Activated T-helper 1 cell treated with Interleukin-2 at 50 U/mL for 16 hours (primary cell): ENCODE results near the gene HPCAL4.

ENCODE experiments used
- DNase-seq: peaks from one replicate; pipeline ENCODE4 v3.0.0-alpha.2; 2020; ENCODE audit warnings: low read depth

HPCAL4 gene

GRCh38 chr1:39700348-39700747 lies 9.1 kb upstream of the HPCAL4 start:
- no peak for DNase-seq

- no peak for DNase-seq
Measured at GRCh38 chr1:39699419-39699818, 8.2 kb upstream of the HPCAL4 start.

GRCh38 chr1:39698568-39698967 lies 7.3 kb upstream of the HPCAL4 start:
- DNase-seq, result no peak

DNA sequence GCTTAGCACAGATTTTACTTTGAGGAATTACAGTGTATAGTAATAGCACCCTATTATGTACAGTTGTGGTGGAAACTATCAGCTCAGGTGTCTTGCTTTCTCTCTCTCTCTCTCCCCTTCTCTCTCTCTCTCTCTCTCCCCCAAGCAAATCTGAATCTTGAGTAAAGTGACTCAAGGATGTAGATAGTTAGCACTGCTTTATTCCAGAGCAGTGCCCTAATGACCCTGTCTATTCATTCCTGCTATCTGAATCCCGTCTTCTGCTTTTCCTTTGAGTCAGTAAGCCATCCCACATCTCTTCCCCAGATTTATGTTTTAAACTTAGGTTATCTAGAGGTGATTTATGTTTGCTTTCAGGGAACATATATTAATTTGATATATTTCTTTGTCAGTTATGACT lies 5.2 kb upstream of the HPCAL4 start:
- DNase-seq, result no peak

DNA sequence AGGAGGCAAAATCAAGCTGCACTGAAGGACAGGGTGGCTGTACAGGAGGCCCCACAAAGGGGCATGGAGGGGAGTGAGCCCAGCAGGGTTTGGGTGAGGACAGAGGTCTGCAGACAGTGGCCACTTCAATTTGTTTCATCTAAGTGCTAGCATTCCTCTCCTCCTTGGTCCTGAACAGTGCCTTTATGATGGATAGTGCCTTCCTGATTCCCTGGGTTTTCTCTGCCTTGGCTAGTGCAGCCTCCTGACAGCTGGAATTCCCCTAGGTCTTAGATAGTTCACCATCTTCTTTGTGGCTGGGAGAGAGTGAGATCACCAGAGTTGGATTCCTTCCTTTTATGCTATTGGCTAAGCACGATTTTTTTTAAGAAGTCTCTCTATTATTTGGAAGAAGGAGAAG lies 3.8 kb upstream of the HPCAL4 start:
- no peak for DNase-seq

DNA sequence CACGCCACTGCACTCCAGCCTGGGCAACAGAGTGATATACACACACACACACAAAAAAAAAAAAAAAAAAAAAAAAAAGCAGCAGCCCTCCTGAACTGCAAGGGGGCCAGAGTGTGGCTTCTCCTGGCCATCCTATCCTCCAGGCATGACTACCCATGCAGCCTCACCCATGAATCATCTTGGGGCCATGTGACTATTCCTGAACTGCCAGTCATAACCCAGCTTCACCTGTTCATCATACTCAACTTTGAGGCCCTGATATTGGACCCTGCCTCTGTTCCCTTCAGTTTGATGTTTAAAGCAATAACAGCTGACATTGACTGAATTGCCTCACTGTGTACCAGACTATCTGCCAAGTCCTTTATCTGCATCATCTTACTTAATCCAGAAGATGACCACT lies 2.8 kb upstream of the HPCAL4 start:
- DNase-seq, result no peak

GRCh38 chr1:39692152-39693074 lies 1.2 kb upstream of the HPCAL4 start:
- no peak for DNase-seq

DNA sequence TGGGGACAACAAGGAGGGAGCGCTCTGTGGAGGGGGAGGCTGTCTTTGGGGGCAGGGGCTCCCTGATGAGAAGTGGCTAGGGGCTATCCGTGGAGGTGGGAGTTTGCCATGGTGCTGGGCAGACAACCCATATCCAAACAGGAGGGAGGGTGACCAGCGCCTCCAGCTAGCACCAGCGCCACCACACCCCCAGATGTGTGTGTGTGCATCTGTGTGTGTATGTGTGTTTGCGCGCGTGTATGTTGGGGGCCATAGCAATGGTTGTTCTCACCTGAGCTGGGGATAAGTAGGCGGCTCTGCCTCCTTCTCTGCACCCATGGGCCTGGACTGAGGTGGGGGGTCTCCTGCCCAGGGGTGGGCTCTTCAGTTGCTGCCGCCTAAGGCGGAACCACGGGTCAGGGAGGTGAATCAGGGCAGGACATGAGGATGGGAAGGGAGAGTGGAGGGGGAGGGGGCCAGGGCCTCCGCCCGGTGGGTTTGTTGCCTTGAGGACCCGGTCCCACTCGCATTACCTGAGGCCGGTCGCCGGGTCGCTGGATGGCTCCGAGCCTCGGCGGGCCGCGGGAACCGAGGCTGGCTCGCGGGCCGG lies 345 bp downstream of the HPCAL4 start:
- DNase-seq, result no peak

GRCh38 chr1:39690225-39690624 lies 1.0 kb downstream of the HPCAL4 start:
- no peak for DNase-seq

DNA sequence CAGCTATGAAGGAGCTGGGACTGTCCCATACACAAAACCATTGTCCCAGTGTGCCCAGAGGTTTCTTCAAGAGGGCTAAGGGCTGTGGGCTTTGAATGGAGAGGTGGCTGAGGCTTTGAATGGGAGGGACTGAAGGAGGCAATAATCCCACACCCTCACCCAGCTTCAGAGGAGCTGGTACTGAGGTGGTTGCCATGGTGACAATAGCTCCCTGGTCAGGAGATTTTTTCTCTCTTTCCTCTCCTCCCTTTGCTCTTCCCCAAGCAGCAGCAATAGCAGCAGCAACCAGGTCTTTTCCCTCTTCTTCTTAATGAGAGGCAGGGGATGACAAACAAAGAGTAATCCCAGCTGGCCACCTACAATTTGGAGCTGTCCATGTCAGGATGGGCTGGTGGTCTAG lies 1.6 kb downstream of the HPCAL4 start:
- DNase-seq, result no peak

GRCh38 chr1:39689214-39689613 lies 2.0 kb downstream of the HPCAL4 start:
- no peak for DNase-seq

DNA sequence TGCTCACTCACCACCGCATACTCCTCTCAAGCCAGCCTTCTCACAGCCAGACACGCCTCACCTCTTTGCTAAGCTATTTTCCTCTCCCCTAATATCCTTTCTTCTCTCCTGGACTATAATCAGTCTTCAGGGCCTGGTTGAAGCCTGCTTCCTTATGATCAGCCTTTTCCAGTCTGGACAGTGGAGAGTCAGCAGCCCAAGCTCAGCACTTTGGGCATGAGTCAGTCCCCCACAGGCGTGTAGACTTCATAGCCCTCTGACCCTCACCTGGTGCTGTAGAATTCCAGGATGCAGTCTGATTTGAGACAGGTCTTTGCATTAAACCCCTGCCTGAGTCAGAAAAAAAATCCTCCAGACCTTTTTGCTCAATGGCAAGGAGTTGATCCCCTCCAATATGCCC lies 2.5 kb downstream of the HPCAL4 start:
- DNase-seq, result no peak

GRCh38 chr1:39687243-39687642 lies 4.0 kb downstream of the HPCAL4 start:
- DNase-seq, result no peak

DNA sequence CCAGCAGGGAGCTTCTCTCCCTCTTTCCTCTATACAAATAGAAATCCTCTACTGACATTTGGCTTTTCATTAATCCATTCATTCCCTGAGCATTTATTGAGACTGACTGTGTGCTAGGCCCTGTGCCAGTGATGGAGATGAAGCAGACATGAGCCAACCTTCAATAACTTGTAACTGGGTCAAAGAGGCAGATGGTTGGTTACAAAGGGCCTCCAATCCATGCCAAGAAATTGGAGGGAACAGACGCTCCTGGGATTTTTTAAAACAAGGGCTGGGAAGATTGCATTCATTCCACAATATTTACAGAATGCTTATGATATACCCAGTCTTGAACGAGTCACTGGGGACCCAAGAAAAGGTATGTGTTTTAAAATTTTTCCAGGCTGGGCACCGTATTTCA lies 6.2 kb downstream of the HPCAL4 start:
- no peak for DNase-seq

- no peak for DNase-seq
Measured at GRCh38 chr1:39684313-39684664, 6.9 kb downstream of the HPCAL4 start.

- no peak for DNase-seq
Measured at GRCh38 chr1:39683591-39684312, 7.5 kb downstream of the HPCAL4 start.

GRCh38 chr1:39681999-39682398 lies 9.2 kb downstream of the HPCAL4 start:
- DNase-seq, result no peak

GRCh38 chr1:39681294-39681693 lies 9.9 kb downstream of the HPCAL4 start:
- no peak for DNase-seq

- no peak for DNase-seq
Measured at GRCh38 chr1:39680751-39681150, 10.5 kb downstream of the HPCAL4 start.

- no peak for DNase-seq
Measured at GRCh38 chr1:39679821-39680220, 11.4 kb downstream of the HPCAL4 start.

- DNase-seq, result no peak
Measured at GRCh38 chr1:39678889-39679288, 12.3 kb downstream of the HPCAL4 start.

DNA sequence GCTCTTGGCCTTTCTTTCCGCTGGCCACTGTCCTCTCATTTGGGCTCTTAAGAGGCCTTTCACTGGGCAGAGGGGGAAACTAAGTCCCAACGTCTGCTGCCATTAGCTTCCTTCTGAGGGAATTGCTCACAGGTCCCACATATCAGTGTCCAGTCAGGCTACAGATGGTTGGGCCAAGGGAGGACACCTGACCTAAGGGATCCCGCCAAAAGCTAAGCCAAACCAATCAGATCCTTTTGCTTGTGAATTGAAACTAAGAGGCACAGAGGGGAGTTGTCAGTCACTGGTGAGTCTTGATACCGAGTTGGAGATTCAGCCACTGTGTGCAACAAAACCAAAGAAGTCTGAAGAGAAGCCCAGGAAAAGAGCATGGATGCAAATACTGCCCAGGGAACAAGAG lies 13.6 kb downstream of the HPCAL4 start:
- DNase-seq, result no peak

- DNase-seq, result no peak
Measured at GRCh38 chr1:39676948-39677548, 14.2 kb downstream of the HPCAL4 start.
